ENCODE results near the gene FOXK2. TPM values are rescaled to one million over a fixed set of nuclear protein-coding genes. Genes with fewer than 3 reads are reported as not detected.

FOXK2 gene
- total and polyA plus RNA-seq, 2 donors (not counting 1 experiment from before 2014, with no cell fraction given) = 19.7 to 62.7 TPM

DNA sequence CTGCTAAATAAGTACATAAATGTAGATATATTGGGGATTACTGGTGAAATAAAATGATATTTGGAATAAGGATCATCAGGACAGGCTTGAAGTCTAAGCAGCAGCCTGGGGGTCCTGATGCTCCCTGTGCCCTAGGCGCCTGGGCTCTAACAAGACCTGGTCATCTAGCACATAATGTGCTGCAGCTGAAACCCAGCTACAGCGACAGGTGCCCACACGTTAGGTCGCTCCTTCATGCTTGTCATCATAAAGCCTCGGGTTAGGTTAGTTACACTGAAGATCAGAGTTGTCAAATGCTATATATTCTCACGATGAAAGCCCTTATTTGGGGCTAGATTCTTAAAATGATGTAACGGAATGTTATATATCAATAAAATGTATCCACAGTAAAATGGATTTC lies 49.5 kb upstream of the FOXK2 start:
- no peaks in the 10 kb centered on the region for H3K4me1 ChIP-seq (ENCODE audit: control insufficient read depth in 2 of 2, insufficient read depth in 2 of 2, low read length in 2 of 2)
- Mint-ChIP-seq H3K27me3 (no peaks in the 10 kb centered on the region), H3K9me3 (ENCODE audit: insufficient read depth) (no peaks in the 10 kb centered on the region), H3K27ac (no peak overlapping the region), H3K4me3 (no peak overlapping the region), H3K4me1 (no peaks in the 10 kb centered on the region)
- DNase-seq (no peak), ATAC-seq (ENCODE audit: low read depth) (no peak)
- 98% methylated on average over 5 of the region's 7 CpGs for WGBS (ENCODE audit: insufficient coverage)
- POLR2A ChIA-PET = no interaction called here
- intact Hi-C loops (cut with micrococcal nuclease) = no loop called here
- H3K9ac ChIP-seq (ENCODE audit: low read length) = no peak overlapping the region
- TF ChIP-seq EZH2 (IDR thresholded peaks at IDR 0.05; ENCODE audit: borderline replicate concordance, insufficient read depth, low read depth, low read length, poor library complexity, severe bottlenecking) (no peak), CTCF (IDR thresholded peaks at IDR 0.05) (no peak)
- H3K9me3 ChIP-seq (ENCODE audit: control extremely low read depth in 1 of 3, control insufficient read depth in 2 of 3, insufficient read depth in 1 of 3, low read length in 2 of 3) = no peaks in the 10 kb centered on the region
- H3K4me2 ChIP-seq (replicated peaks; ENCODE audit: low read depth, low read length, poor library complexity, severe bottlenecking) = no peak overlapping the region
- CTCF ChIA-PET = interaction anchor here (0.6 kb wide), 1 partner anchor 101 kb away, joined by 3 read pairs; no protein-coding TSS in a partner anchor
- H3K27me3 ChIP-seq (replicated peaks in 1 of 4; ENCODE audit: control extremely low read depth in 1 of 4, control insufficient read depth in 3 of 4, insufficient read depth in 4 of 4, low read length in 3 of 4) = no peaks in the 10 kb centered on the region
- H3K36me3 ChIP-seq (replicated peaks in 1 of 2; ENCODE audit: control extremely low read depth in 1 of 2, control insufficient read depth in 1 of 2, extremely low read depth in 1 of 2, insufficient read depth in 2 of 2, low read length in 1 of 2) = peaks cover 5 to 56% of the 10 kb centered on the region in 2 experiments
- peaks cover 20% of the 10 kb centered on the region for H3K79me2 ChIP-seq (ENCODE audit: control insufficient read depth, insufficient read depth, low read length)
- H3K27ac ChIP-seq (ENCODE audit: low read length in 2 of 2) = no peak overlapping the region
- no peak overlapping the region for H2AFZ ChIP-seq (ENCODE audit: insufficient read depth, low read depth, low read length, poor library complexity, severe bottlenecking)
- H3K4me3 ChIP-seq (ENCODE audit: control extremely low read depth in 1 of 5, extremely low read depth in 1 of 5, insufficient read depth in 1 of 5, low read depth in 2 of 5, low read length in 4 of 5) = no peak overlapping the region
- H4K20me1 ChIP-seq (ENCODE audit: control insufficient read depth, insufficient read depth, low read length, poor library complexity, severe bottlenecking) = no peaks in the 10 kb centered on the region

- peaks cover under 1% of the 10 kb centered on the region for H3K79me2 ChIP-seq (ENCODE audit: control insufficient read depth, insufficient read depth, low read length)
- TF ChIP-seq CTCF (IDR thresholded peaks at IDR 0.05) (no peak), EZH2 (IDR thresholded peaks at IDR 0.05; ENCODE audit: borderline replicate concordance, insufficient read depth, low read depth, low read length, poor library complexity, severe bottlenecking) (no peak)
- ChIA-PET CTCF (no interaction called here), POLR2A (no interaction called here)
- peaks cover 18% of the 10 kb centered on the region for H4K20me1 ChIP-seq (ENCODE audit: control insufficient read depth, insufficient read depth, low read length, poor library complexity, severe bottlenecking)
- Mint-ChIP-seq H3K4me3 (no peak overlapping the region), H3K27me3 (no peaks in the 10 kb centered on the region), H3K27ac (no peak overlapping the region), H3K9me3 (ENCODE audit: insufficient read depth) (no peaks in the 10 kb centered on the region), H3K4me1 (no peaks in the 10 kb centered on the region)
- H3K4me3 ChIP-seq (ENCODE audit: control extremely low read depth in 1 of 5, extremely low read depth in 1 of 5, insufficient read depth in 1 of 5, low read depth in 2 of 5, low read length in 4 of 5) = no peak overlapping the region
- H3K9ac ChIP-seq (ENCODE audit: low read length) = no peak overlapping the region
- H3K36me3 ChIP-seq (replicated peaks in 1 of 2; ENCODE audit: control extremely low read depth in 1 of 2, control insufficient read depth in 1 of 2, extremely low read depth in 1 of 2, insufficient read depth in 2 of 2, low read length in 1 of 2) = peaks cover 5 to 49% of the 10 kb centered on the region in 2 experiments
- H3K9me3 ChIP-seq (ENCODE audit: control extremely low read depth in 1 of 3, control insufficient read depth in 2 of 3, insufficient read depth in 1 of 3, low read length in 2 of 3) = no peaks in the 10 kb centered on the region
- H3K4me2 ChIP-seq (replicated peaks; ENCODE audit: low read depth, low read length, poor library complexity, severe bottlenecking) = no peak overlapping the region
- H3K27ac ChIP-seq (ENCODE audit: low read length in 2 of 2) = no peak overlapping the region
- DNase-seq (no peak), ATAC-seq (ENCODE audit: low read depth) (no peak)
- no peaks in the 10 kb centered on the region for H3K27me3 ChIP-seq (replicated peaks in 1 of 4; ENCODE audit: control extremely low read depth in 1 of 4, control insufficient read depth in 3 of 4, insufficient read depth in 4 of 4, low read length in 3 of 4)
- no peaks in the 10 kb centered on the region for H3K4me1 ChIP-seq (ENCODE audit: control insufficient read depth in 2 of 2, insufficient read depth in 2 of 2, low read length in 2 of 2)
- intact Hi-C loops (cut with micrococcal nuclease) = no loop called here
- WGBS (ENCODE audit: insufficient coverage) = 100% methylated on average over 3 of the region's 11 CpGs
- no peak overlapping the region for H2AFZ ChIP-seq (ENCODE audit: insufficient read depth, low read depth, low read length, poor library complexity, severe bottlenecking)
Observed at GRCh38 chr17:82474223-82475010, 45.1 kb upstream of the FOXK2 start.

All from B cell (primary cell).